SW 1271 (cell line): ENCODE data around the gene RRBP1.

Experiments
- DNase-seq, 2 experiments: peaks; one replicate each; lab custom pipeline; 2025; lab: John Stamatoyannopoulos, UW

Gene RRBP1

GRCh38 chr20:17682103-17682888 is at the start of gene RRBP1:
Gene RRBP1 (minus strand): TSS chr20:17682242. CDS start chr20:17660507, 21,735 bp downstream.
- DNase-seq: peak; percentile 90 to 95

- DNase-seq: no peak
Measured at GRCh38 chr20:17731233-17731632, 49.2 kb upstream of the RRBP1 start.

- no peak for DNase-seq
Measured at GRCh38 chr20:17730071-17730470, 48.0 kb upstream of the RRBP1 start.

GRCh38 chr20:17728074-17728473 is 46.0 kb upstream of the RRBP1 start:
- DNase-seq: no peak

- no peak for DNase-seq
Measured at GRCh38 chr20:17727351-17727750, 45.3 kb upstream of the RRBP1 start.

- DNase-seq: no peak
Measured at GRCh38 chr20:17726902-17727301, 44.9 kb upstream of the RRBP1 start.

GRCh38 chr20:17725094-17725835 is 43.2 kb upstream of the RRBP1 start:
- DNase-seq: no peak

- no peak for DNase-seq
Measured at GRCh38 chr20:17723301-17723691, 41.3 kb upstream of the RRBP1 start.

GRCh38 chr20:17722493-17723300 is 40.7 kb upstream of the RRBP1 start:
- no peak for DNase-seq

- DNase-seq: no peak
Measured at GRCh38 chr20:17721802-17722486, 39.9 kb upstream of the RRBP1 start.

- no peak for DNase-seq
Measured at GRCh38 chr20:17720755-17721154, 38.7 kb upstream of the RRBP1 start.

- DNase-seq: no peak
Measured at GRCh38 chr20:17716331-17716730, 34.3 kb upstream of the RRBP1 start.

- DNase-seq: no peak
Measured at GRCh38 chr20:17715075-17715474, 33.0 kb upstream of the RRBP1 start.

- no peak for DNase-seq
Measured at GRCh38 chr20:17714597-17714996, 32.6 kb upstream of the RRBP1 start.

GRCh38 chr20:17712708-17713107 is 30.7 kb upstream of the RRBP1 start:
- no peak for DNase-seq

GRCh38 chr20:17712201-17712600 is 30.2 kb upstream of the RRBP1 start:
- no peak for DNase-seq

- no peak for DNase-seq
Measured at GRCh38 chr20:17711267-17711627, 29.2 kb upstream of the RRBP1 start.

- DNase-seq: no peak
Measured at GRCh38 chr20:17710379-17711266, 28.6 kb upstream of the RRBP1 start.

GRCh38 chr20:17709361-17710293 is 27.6 kb upstream of the RRBP1 start:
- no peak for DNase-seq
